Stimulated activated CD4-positive, alpha-beta T cell treated with anti-CD3 and anti-CD28 coated beads, Interleukin-1b, Interleukin-23, amount 100 ng/mL, for 1 hour (primary cell): ENCODE results near the gene ALAS2.
"Not testable (repeated sequence)": the region's sequence is repeated elsewhere in the genome, so short reads cannot be mapped to it uniquely, and the experiment has no call there.

Source experiments
- DNase-seq, 2 donors: peaks; one replicate each; pipeline ENCODE4 v3.0.0-alpha.2; 2020; ENCODE audit warnings: low read depth in 2 of 2

The ALAS2 gene

DNA sequence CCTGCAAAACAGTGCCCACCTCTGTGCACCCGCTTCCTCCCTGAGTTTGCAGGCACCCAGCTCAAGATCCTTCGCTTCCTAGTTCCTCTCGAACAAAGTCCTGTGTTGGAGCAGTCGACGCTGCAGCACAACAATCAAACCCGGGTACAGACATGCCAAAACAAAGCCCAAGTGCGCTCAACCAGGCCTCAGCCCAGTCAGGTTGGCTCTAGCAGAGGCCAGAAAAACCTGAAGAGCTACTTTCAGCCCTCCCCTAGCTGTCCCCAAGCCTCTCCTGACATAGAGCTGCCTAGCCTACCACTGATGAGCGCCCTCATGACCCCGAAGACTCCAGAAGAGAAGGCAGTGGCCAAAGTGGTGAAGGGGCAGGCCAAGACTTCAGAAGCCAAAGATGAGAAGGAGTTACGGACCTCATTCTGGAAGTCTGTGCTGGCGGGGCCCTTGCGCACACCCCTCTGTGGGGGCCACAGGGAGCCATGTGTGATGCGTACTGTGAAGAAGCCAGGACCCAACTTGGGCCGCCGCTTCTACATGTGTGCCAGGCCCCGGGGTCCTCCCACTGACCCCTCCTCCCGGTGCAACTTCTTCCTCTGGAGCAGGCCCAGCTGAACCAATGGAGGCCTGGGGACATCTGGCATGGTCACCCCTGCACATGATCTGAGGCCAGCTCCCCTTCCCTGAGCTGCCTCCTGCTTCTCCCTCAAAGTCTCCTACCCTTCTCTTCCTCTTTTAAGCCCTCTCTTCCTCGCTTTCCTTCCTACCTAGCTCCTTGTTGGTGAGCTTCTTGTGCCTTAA, 23.8 kb downstream of the ALAS2 start:
- no peak for DNase-seq

DNA sequence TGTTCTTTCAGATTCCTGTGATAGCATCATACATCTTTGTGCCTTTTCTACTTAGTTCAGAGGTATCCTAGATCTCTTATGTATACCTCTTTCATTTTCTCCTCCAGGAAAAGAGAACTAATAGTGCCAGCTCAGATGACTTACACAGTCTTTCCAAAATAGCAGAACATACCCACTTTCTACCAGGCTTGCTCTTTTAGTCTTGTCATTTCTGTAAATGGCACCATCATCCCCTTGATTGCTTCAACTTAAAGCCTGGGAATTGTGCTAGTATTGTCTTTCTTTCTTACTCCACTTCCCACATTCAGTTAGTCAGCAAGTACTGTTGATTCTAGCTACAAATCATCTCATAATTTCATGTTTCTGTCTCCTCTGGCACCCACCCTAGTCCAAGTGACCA, 25.5 kb downstream of the ALAS2 start:
- no peak for DNase-seq

DNA sequence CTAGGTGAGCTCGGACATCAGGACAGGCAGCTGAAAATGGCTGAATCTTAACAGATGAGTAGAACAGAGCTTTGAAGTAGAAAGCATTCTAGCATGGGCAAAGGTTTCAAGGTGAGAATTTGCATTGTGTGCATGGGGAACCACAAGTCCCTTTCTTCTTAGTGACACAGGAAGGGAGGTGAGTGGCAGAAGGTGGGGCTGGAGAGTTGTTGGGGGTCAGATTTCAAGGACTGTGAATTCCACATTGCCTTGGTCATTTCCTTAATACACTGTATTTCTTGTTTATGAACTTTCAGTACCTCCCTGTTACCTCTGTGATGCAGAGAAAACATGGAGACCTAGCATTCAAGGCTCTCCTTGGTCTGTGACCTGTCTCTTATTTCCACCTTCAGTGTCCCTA, 26.5 kb downstream of the ALAS2 start:
- DNase-seq: no peak

DNA sequence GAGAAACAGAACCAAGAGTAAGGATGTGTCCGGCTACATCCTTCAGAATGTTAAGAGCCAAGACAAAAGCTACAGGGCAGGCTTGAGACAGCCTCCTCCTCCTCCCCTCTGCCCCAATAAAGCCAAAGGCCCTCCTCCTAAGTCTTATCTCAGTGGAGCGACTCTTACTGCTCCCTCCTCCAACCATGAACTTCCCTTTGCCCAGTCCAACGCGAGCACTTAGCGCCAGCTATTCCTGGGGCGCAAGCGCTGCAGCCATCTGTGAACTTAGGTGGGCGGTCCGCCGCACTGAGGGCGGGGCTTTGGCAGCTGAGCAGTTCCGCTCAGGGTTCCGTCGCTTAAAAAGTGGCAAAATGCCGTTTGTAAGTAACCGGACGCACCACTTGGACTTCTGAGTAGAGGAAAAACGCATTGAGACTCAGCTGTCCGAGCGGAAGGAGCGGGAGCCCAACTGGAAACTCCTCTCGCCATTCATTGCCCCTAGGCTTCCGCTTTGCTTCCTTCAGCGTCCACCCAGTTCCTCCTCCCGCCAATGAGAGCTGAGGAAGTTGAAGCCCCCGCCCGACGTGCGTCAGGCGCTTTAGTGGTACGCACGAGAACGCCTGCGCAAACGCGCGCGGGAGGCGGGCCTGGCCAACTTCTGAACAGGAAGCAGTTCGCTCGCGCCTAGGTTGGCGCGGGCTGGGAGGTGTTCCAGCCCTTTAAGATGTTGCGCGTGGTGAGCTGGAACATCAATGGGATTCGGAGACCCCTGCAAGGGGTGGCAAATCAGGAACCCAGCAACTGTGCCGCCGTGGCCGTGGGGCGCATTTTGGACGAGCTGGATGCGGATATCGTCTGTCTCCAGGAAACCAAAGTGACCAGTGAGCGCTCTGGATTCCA, 30.8 kb downstream of the ALAS2 start, which contains the start of gene APEX2:
TSS of gene APEX2 (plus strand) at position 647 of the 882 bp plus-strand sequence. CDS start at position 707, 60 bp downstream.
- peak; percentile 61 to 66 for DNase-seq

DNA sequence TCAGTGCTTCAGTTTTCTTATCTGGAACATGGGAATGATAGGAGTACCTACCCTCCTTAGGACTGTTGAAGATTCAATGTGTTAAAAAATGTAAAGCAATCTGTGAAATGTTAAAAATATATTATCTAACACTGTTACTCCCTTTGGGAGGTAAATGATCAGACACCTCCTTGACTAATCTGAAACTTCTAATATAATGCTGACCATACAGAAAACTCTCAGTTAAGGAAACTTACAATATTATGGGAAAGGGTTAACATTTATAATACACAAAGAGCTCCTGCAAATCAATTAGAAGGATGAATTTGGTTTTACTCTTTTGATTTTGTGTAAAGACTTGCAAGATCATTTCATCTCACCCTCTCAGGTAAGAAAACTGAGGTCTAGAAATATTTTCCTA, 35.2 kb downstream of the ALAS2 start:
- DNase-seq: no peak

DNA sequence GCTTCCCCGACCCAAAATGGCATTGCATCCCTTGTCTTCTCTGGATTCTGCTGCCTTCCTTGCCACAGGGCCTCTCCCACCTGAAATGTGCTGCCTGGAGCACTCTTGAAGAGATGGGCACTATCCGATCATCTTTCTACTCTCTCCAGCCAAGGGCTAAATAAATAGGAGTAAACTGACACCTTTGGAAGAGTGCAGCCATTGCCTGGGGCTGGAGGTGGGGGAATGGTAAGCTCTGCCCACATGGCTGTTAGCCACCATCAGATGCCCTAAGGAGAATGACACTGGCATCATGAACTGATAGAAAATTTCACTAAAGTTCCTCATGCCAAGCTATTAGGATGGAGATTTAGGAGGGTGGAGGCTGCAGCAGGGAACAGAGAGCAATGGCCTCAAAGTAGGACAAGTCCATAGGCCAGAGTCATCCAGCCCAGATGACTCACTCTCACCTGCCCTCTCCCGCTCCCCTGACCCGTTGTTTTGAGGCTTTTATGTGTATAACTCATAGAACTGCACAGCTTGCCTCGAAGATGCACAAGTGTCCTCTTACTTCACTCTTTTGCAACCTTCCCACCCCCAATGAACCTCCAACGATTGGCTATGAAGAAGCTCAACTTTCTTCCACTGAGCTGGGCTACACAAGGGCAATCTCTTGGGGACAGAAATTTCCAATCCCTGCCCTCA, 36.0 kb downstream of the ALAS2 start:
- DNase-seq: no peak

DNA sequence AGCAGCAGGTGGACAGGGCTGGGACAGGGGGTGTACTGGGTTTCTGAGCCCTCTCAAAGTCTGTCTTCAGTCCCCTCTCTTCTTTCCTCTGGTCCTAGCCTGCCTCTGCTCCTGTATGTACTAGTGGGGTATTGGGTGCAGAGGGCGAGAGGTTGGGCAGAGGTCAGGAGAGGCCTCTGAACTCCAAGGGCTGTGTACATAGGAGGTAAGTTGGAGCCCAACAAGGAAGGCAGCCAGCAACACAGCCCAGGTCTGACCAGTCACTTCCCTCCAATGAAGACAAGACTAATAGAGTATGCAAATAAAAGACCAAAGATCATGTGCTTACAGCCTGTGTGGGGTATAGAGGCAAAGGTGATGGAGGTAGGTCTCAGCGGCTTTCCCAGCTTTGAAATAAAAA, 36.7 kb downstream of the ALAS2 start, which contains the start of gene PFKFB1:
TSS of gene PFKFB1 (minus strand) at position 90 of the 400 bp plus-strand sequence. CDS start 181 bp downstream, outside the sequence.
- no peak for DNase-seq

DNA sequence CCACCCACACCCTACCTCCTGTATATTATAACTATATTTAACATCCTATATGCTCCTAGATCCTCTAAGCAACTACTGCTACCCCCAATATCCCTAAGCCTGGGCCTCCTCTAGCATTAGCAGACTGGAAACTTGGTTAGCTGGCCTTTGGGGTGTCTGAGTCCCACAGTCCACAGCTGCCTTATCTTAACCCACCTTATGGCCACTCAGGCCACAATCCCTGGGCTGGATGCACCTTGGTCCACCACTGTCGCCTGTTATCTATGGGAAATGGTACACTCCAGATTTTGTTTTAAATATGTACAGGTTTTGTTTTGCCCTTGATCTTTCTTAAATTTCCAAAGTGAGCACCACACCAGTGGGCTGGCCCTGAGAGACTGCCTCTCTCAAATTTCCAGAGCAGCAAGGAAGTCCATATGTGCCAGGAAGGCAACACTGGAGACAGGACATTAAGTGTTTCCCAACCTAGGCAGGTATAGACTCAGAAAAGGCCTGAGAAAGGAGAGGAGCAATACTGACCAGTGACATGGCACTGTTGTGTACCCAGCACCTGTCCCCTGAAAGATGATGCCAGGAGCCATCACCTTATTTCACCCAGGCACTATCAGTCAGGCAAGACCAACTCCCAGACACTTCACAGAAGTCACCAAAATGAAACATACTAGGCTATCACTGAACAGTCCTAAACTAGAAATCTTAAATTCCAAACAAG, 37.7 kb downstream of the ALAS2 start:
- DNase-seq: no peak

DNA sequence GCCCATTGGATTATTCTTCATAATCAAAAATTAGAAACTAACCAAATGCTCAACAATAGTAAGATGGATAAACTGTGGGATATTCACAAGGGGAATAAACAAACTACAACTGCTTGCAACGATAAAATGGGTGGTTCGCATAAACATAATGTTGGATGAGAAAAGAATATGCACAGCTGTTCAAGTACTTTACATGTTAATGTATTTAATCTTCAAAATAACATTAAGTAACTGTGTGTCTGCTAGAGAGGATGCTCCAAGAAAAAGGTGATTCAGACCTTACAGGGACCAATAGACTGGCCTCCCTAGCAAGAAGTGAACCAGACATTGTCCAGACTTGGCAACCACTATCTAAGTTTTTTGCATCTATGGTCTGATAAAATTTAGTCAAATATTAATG, 39.1 kb downstream of the ALAS2 start:
- no peak for DNase-seq

DNA sequence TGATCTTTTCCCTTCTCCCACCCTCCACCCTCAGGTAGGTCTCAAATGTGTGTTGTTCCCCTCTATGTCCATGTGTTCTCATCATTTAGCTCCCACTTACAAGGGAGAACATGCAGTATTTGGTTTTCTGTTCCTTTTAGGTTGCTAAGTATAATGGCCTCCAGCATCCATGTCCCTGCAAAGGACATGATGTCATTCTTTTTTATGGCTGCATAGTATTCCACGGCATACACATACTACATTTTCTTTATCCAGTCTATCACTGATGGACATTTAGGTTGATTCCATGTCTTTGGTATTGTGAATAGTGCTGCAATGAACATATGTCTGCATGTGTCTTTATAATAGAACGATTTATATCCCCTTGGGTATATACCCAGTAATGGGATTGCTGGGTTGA, 47.5 kb downstream of the ALAS2 start:
- not testable (repeated sequence) for DNase-seq

DNA sequence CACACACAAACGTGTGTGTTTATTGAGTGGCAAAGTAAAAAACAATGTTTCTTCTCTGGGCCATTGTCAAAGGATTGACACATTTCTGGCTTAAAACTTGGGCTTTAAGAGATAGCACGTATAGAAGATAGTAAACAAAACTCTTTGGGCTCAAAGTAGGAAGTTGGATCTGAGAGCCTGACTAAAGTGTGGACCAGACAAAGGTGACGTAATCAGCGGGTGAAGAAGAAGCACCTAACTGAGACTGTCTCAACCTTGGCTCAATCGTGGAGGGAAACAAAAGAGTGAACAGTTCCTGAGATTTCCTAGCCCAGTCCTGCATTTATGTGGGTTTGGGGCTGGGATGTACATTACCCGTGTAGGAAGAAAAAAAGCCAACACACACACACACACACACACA, 50.4 kb downstream of the ALAS2 start:
- no peak for DNase-seq

DNA sequence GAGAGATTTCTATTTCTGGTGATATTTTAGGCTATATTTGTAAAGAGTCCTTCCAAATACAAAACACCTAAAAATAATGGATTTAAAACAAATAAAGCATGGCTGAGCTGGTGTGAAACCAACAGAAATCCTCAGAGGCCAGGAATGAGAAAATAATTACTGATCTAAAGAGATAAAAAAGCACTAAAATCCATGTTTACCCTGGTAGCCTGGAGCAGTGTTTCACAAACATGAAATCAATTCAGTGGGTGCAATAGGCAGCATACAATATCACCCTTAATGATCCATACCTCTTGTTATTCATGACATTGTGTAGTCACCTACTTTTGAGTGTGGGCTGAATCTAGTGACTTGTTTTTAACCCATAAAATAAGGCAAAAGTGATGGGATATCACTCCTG, 51.3 kb downstream of the ALAS2 start:
- DNase-seq: no peak

DNA sequence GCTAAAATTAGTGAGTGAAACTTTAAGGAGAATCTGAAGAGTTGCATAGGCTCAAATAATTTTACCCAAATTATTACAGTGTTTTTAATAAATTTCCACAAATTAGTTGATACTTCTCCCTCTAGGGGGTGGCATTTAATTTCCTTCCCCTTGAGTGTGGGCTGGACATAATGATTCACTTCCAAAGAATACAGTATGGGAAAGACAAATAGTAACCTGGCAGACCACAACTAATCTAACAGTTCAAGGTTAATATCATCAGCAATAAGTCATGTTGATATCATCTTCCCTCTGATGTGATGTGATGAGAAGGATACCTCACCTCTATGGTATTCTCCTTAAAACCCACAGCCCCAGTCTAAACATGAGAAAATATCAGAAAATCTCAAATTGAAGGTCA, 52.3 kb downstream of the ALAS2 start:
- DNase-seq: no peak

DNA sequence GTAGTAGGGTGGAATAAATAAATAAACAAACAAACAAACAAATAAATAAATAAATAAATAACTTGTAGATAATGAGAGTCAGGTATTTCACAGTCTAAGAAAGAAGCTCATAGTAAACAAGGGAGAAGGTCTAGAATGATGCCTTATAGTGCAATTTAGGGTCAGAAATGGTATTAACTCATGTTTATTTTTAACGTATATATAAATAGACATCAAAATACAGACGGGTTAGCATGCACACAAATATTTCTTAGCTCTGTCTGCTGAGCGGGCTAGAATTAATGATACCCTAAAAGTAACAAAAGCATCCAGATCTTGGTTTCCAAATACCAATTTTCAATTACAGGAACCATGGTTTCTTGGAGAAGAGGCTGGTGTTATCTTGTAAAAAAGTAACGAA, 53.4 kb downstream of the ALAS2 start:
- DNase-seq: no peak

DNA sequence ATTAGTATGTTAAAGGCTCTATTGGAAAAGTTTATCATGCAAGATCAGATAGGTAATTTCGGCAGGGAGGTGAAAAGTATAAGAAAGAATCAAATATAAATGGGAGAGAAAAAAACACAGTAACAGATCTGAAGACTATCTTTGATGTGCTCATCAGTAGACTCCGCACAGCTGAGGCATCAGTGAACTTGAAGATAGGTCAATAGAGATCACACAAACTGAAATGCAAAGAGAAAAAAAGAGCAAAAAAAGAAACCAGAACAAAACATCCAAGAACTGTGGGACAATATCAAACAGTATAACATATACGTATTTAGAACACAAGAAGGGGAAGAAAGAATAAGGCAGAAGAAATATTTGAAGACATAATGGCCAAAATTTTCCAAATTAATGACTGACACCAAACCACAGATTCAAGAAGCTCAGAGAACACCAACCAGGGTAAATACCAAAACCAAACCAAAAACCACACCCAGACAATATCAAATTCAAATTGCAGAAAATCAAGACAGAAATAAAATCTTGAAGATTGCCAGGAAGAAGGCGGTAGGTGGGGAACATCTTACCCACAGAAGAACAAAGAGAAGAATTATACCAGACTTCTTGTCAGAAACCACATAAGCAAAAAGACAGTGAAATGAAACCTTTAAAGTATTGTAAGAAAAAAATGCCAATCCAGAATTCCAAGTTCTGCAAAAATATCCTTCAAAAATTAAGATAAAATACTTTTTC, 65.8 kb downstream of the ALAS2 start:
- no peak for DNase-seq

DNA sequence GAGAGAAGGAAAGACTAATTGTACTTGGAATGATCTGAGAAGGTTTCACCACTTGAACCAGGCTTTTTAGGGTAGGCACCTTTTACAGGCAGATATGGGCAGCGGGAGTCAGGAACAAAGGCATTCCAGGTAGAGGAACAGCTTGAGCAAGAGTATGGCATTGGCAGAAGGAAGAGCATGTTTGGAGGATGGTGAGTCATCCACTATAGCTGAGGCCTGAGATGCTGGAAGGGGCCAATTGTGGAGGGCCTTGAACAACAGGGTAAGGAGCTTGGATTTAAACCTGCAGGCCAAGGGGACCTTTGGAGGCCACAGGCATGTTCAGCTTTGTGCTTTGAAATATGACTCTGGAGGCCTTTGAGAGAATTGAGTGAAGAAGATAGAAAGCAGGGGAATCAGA, 69.0 kb downstream of the ALAS2 start:
- no peak for DNase-seq
